PC-3 (cell line): ENCODE data around the gene TGFB1I1. TPM values are rescaled to one million over a fixed set of nuclear protein-coding genes. Genes with fewer than 3 reads are reported as not detected.

Source experiments
- ATAC-seq: fragments of 200-7000 bp; cut with Tn5 transposase; 2 replicates; pipeline ENCODE4 v1.9.1; 2020; ENCODE audit warnings: mild to moderate bottlenecking, moderate library complexity
- BruUV-seq: library from RNA; stranded (reverse); fragments of 400-500 nt; replicated peaks from 2 replicates; lab custom pipeline; 2021; lab: Mats Ljungman, UMichigan
- CTCF ChIA-PET: fragments of 300-600 bp; sonication (Branson Sonifier 250); formaldehyde crosslinking; loops from one replicate; lab custom pipeline; 2022; ENCODE audit warnings: antibody characterized with exemption; lab: Charles Lee
- POLR2A ChIA-PET: fragments of 300-600 bp; sonication (Branson Sonifier 250); formaldehyde crosslinking; loops from one replicate; lab custom pipeline; 2022; ENCODE audit warnings: antibody characterized with exemption; ENCODE audit not compliant: unreplicated experiment; lab: Charles Lee
- DNase-seq: peaks from one replicate; pipeline ENCODE4 v3.0.0-alpha.2; 2015
- H2AFZ ChIP-seq: fragments of 300-600 bp; sonication (generic); 2 replicates; pipeline ENCODE4 v1.6.0; 2016; ENCODE audit warnings: antibody characterized with exemption, low read length
- H3F3A ChIP-seq: fragments of 300-600 bp; sonication (generic); one replicate; pipeline ENCODE4 v1.6.0; 2017; ENCODE audit warnings: antibody characterized with exemption, low read length, control low read depth, mild to moderate bottlenecking; ENCODE audit not compliant: unreplicated experiment
- H3K27ac ChIP-seq: fragments of 300-600 bp; sonication (generic); 2 replicates; pipeline ENCODE4 v1.5.1; 2016; ENCODE audit warnings: mild to moderate bottlenecking, low read length
- H3K27me3 ChIP-seq: fragments of 300-600 bp; sonication (generic); 2 replicates; pipeline ENCODE4 v1.6.1; 2016; ENCODE audit warnings: low read length, mixed read lengths
- H3K36me3 ChIP-seq: fragments of 300-600 bp; sonication (generic); 2 replicates; pipeline ENCODE4 v1.6.1; 2016; ENCODE audit warnings: low read depth, mixed run types, low read length, mixed read lengths
- H3K4me1 ChIP-seq: fragments of 300-600 bp; sonication (generic); 2 replicates; pipeline ENCODE4 v1.5.1; 2016; ENCODE audit warnings: low read length; ENCODE audit not compliant: insufficient read depth
- H3K4me2 ChIP-seq: fragments of 300-600 bp; sonication (generic); 2 replicates; pipeline ENCODE4 v1.6.0; 2016; ENCODE audit warnings: low read length
- H3K4me3 ChIP-seq: fragments of 300-600 bp; sonication (generic); 2 replicates; pipeline ENCODE4 v1.5.1; 2016; ENCODE audit warnings: mild to moderate bottlenecking, low read length, mixed read lengths
- H3K79me2 ChIP-seq: fragments of 300-600 bp; sonication (generic); 2 replicates; pipeline ENCODE4 v1.6.1; 2017; ENCODE audit warnings: low read length, mixed read lengths
- H3K9ac ChIP-seq: fragments of 300-600 bp; sonication (generic); 2 replicates; pipeline ENCODE4 v1.6.0; 2016; ENCODE audit warnings: mild to moderate bottlenecking, low read length
- H3K9me2 ChIP-seq: fragments of 300-600 bp; sonication (generic); replicated peaks from 2 replicates; pipeline ENCODE4 v1.6.1; 2016; ENCODE audit warnings: mixed run types, low read length, mixed read lengths
- H3K9me3 ChIP-seq: fragments of 300-600 bp; sonication (generic); 2 replicates; pipeline ENCODE4 v1.6.1; 2016; ENCODE audit warnings: low read length, mixed read lengths
- H4K20me1 ChIP-seq: fragments of 300-600 bp; sonication (generic); 2 replicates; pipeline ENCODE4 v1.6.1; 2016; ENCODE audit warnings: low read length, mixed read lengths
- EZH2 ChIP-seq: fragments of 300-600 bp; sonication (generic); IDR thresholded peaks from one replicate; pipeline ENCODE4 v1.6.1; 2017; ENCODE audit warnings: antibody characterized with exemption, mild to moderate bottlenecking, low read length; ENCODE audit not compliant: unreplicated experiment
- EZH2phosphoT487 ChIP-seq: fragments of 300-600 bp; sonication (generic); IDR thresholded peaks from 2 replicates; pipeline ENCODE4 v1.6.1; 2018; ENCODE audit warnings: mild to moderate bottlenecking, antibody characterized with exemption, low read length, borderline replicate concordance
- intact Hi-C: fragments of 100-400 bp; cut with micrococcal nuclease; formaldehyde crosslinking; loops from 2 replicates; pipeline ENCODE4 v1.9.0; 2023
- total RNA-seq: library from RNA; depleted of rRNA; stranded (reverse); fragments of >200 nt; gene quantifications from 2 replicates; pipeline ENCODE4 v1.2.3, GENCODE V29; 2014
- TF ChIP-seq, protein P1 (sequence below): fragments of 300-600 bp; sonication (generic); conservative IDR thresholded peaks from 2 replicates; pipeline ENCODE4 v1.5.1; 2017; ENCODE audit warnings: antibody characterized with exemption, low read depth, mild to moderate bottlenecking, low read length

TGFB1I1 gene
- total RNA-seq, 1 experiment from 2014 or later: 11.2 TPM

DNA sequence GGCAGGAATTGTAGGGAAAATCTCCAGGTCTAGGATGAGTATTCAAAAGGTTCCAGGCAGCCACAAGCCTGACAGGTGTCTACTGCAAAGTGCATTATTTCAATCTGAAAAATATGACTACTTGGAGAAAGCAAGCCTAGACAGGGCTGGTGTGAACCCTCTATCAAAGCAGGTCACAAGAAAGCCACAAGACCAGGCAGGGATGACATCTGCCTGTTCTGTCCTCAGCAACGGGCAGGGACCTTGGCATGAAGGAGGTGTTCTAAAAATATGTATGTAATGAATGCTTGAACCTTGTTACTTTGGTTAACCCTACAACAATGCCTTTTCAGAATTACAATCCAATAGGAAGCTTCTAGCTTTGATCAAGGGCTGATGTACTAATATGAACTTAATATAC is 42.6 kb upstream of the TGFB1I1 start:
- CTCF ChIA-PET: no interaction called here
- Histone ChIP-seq H3K4me2 (no peak overlapping the region), H3K9ac (no peak overlapping the region), H3K27me3 (no peaks in the 10 kb centered on the region), H3K9me2 (no peaks in the 10 kb centered on the region), H4K20me1 (no peaks in the 10 kb centered on the region), H3K4me3 (no peak overlapping the region), H3K79me2 (no peaks in the 10 kb centered on the region), H3K36me3 (no peaks in the 10 kb centered on the region), H2AFZ (no peak overlapping the region), H3K27ac (no peak overlapping the region), H3K9me3 (no peaks in the 10 kb centered on the region), H3F3A (no peaks in the 10 kb centered on the region), H3K4me1 (no peaks in the 10 kb centered on the region)
- TF ChIP-seq, protein P1, sequence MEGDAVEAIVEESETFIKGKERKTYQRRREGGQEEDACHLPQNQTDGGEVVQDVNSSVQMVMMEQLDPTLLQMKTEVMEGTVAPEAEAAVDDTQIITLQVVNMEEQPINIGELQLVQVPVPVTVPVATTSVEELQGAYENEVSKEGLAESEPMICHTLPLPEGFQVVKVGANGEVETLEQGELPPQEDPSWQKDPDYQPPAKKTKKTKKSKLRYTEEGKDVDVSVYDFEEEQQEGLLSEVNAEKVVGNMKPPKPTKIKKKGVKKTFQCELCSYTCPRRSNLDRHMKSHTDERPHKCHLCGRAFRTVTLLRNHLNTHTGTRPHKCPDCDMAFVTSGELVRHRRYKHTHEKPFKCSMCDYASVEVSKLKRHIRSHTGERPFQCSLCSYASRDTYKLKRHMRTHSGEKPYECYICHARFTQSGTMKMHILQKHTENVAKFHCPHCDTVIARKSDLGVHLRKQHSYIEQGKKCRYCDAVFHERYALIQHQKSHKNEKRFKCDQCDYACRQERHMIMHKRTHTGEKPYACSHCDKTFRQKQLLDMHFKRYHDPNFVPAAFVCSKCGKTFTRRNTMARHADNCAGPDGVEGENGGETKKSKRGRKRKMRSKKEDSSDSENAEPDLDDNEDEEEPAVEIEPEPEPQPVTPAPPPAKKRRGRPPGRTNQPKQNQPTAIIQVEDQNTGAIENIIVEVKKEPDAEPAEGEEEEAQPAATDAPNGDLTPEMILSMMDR: no peak
- TF ChIP-seq EZH2phosphoT487 (no peak), EZH2 (no peak)
- intact Hi-C loops: no loop called here
- DNase-seq: no peak
- BruUV-seq: no TSS peak
- ATAC-seq: no peak
- POLR2A ChIA-PET: no interaction called here

DNA sequence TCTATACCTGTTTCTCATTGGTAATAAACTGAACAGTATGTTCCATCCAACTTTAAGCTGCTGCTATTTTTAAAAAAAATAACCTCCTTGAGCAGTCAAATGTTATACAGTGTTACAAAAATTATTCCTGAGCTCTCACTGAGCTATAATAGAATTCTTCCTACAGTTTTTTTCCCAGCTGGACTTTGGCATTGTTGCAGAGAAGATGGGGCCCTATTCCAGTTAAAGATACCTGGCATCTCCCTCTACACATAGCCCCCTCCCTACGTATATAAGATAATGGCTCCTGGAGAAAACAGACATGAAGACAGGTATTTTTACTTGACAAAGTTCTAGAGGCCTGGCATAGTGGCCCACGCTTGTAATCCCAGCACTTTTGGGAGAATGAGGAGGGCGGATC is 42.2 kb upstream of the TGFB1I1 start:
- no peak overlapping the region for H3K9ac ChIP-seq
- H3K9me3 ChIP-seq: no peaks in the 10 kb centered on the region
- no peaks in the 10 kb centered on the region for H3K4me1 ChIP-seq
- no peaks in the 10 kb centered on the region for H3K36me3 ChIP-seq
- ATAC-seq (no peak), DNase-seq (no peak)
- H3K27me3 ChIP-seq: no peaks in the 10 kb centered on the region
- H2AFZ ChIP-seq: no peak overlapping the region
- ChIA-PET POLR2A (no interaction called here), CTCF (no interaction called here)
- no TSS peak for BruUV-seq
- no peaks in the 10 kb centered on the region for H3K79me2 ChIP-seq
- H3K27ac ChIP-seq: no peak overlapping the region
- H3K4me3 ChIP-seq: no peak overlapping the region
- no peak overlapping the region for H3K4me2 ChIP-seq
- intact Hi-C loops: no loop called here
- no peaks in the 10 kb centered on the region for H3K9me2 ChIP-seq
- TF ChIP-seq, protein P1: no peak
- no peak for TF ChIP-seq EZH2phosphoT487
- TF ChIP-seq EZH2: no peak
- no peaks in the 10 kb centered on the region for H4K20me1 ChIP-seq
- H3F3A ChIP-seq: no peaks in the 10 kb centered on the region

DNA sequence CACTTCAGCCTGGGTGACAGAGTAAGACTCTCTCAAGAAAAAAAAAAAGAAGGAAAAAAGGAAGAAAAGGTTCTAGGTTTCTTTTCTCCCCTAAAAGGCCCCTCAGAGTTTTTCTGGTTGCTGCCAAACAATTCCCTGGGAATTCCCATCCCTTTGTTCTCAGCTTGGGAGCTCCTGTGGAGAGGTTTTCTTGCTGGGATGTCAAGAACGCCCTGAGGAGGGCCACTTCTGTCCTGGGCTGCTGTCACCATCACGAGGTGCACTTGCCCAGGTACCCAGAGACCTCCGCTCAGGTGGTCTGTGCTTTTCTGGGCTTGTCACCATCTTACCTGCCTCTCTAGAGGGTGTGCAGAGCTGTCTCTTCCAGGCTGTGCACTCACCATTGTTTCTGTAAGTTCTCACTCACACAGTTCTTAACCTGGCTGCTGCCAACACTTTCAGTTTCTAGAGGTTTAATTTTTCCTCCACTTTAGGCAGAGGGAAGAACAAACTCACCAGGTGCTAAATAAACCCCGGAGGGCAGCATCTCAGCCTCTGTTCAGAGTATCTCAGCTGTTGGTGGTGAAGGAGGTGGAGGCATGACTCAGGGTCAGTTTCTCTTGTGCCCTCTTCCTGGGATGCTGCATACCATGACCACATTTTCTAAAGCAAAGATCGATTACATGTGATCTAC is 41.4 kb upstream of the TGFB1I1 start:
- TF ChIP-seq EZH2: no peak
- no peak for TF ChIP-seq EZH2phosphoT487
- TF ChIP-seq, protein P1: no peak
- ChIA-PET CTCF (no interaction called here), POLR2A (no interaction called here)
- no peak overlapping the region for H3K27ac ChIP-seq
- no peak for ATAC-seq
- H3K79me2 ChIP-seq: no peaks in the 10 kb centered on the region
- no peaks in the 10 kb centered on the region for H3K4me1 ChIP-seq
- H3K9ac ChIP-seq: no peak overlapping the region
- no peaks in the 10 kb centered on the region for H3K9me3 ChIP-seq
- H3F3A ChIP-seq: no peaks in the 10 kb centered on the region
- no peaks in the 10 kb centered on the region for H3K9me2 ChIP-seq
- no TSS peak for BruUV-seq
- H2AFZ ChIP-seq: no peak overlapping the region
- intact Hi-C loops: no loop called here
- no peak for DNase-seq
- H3K4me2 ChIP-seq: no peak overlapping the region
- no peaks in the 10 kb centered on the region for H3K36me3 ChIP-seq
- no peaks in the 10 kb centered on the region for H4K20me1 ChIP-seq
- H3K4me3 ChIP-seq: no peak overlapping the region
- H3K27me3 ChIP-seq: no peaks in the 10 kb centered on the region
